Ascending aorta (tissue), 2 donors: ENCODE measurements around the gene COMTD1. TPM values are rescaled to one million over a fixed set of nuclear protein-coding genes. Genes with fewer than 3 reads are reported as not detected.

Source experiments
- DNase-seq, 2 donors: peaks; one replicate each; pipeline ENCODE4 v3.0.0-alpha.2; 2019; ENCODE audit warnings: low spot score in 2 of 2
- H3K27ac ChIP-seq, 2 donors: fragments of 200-600 bp; sonication (generic); one replicate each; pipeline ENCODE4 v1.5.1; 2016 to 2017; ENCODE audit warnings: mild to moderate bottlenecking in 1 of 2
- H3K27me3 ChIP-seq: fragments of 200-600 bp; sonication (generic); one replicate; pipeline ENCODE4 v1.5.1; 2017
- H3K36me3 ChIP-seq, 2 donors: fragments of 200-600 bp; sonication (generic); one replicate each; pipeline ENCODE4 v1.5.1; 2016
- H3K4me1 ChIP-seq, 2 donors: fragments of 200-600 bp; sonication (generic); one replicate each; pipeline ENCODE4 v1.5.1; 2016 to 2017; ENCODE audit warnings: mild to moderate bottlenecking in 1 of 2
- H3K4me3 ChIP-seq, 2 donors: fragments of 200-600 bp; sonication (generic); one replicate each; pipeline ENCODE4 v1.5.1; 2016 to 2017; ENCODE audit warnings: mild to moderate bottlenecking in 1 of 2
- H3K9me3 ChIP-seq, 2 donors: fragments of 200-600 bp; sonication (generic); one replicate each; pipeline ENCODE4 v1.5.1; 2016
- intact Hi-C: fragments of 100-400 bp; cut with DNase I; formaldehyde crosslinking; loops from one replicate; pipeline ENCODE4 v1.15.1; 2023
- total RNA-seq: library from RNA; depleted of rRNA; stranded (reverse); fragments of >200 nt; gene quantifications from one replicate; pipeline ENCODE4 v1.1.0, GENCODE V29; 2016
- TF ChIP-seq, protein P1 (sequence below), 3 experiments: fragments of 200-600 bp in 2 of 3; fragments of 450-650 bp in 1 of 3; sonication (generic) in 2 of 3; IDR thresholded peaks; one replicate each; pipeline ENCODE4 v1.5.1; 2016 to 2019; ENCODE audit warnings: antibody characterized with exemption in 3 of 3, mild to moderate bottlenecking in 1 of 3, moderate library complexity in 1 of 3

Gene COMTD1
- total RNA-seq, 1 donor from 2014 or later, result 85.5 TPM

DNA sequence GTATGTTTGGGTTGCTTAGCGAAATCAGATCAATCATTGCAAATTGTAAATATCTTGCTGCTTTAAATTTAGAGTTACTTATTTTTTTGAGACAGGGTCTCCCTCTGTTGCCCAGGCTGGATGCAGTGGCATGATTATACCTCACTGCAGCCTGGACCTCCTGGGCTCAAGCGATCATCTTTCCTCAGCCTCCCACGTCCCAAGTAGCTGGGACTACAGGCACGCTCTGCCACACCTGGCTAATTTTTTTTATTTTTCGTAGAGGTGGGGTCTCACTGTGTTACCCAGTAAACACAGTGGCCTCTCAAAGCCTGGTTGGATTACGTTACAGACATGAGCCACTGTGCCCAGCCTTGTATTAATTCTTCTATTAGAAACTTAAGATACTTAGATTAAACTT lies 23.4 kb downstream of the COMTD1 start:
- Histone ChIP-seq H3K27me3 (no peaks in the 10 kb centered on the region), H3K9me3 (no peaks in the 10 kb centered on the region), H3K4me1 (peaks cover 10 to 31% of the 10 kb centered on the region in 2 donors), H3K36me3 (peaks cover 45 to 49% of the 10 kb centered on the region in 2 donors), H3K27ac (peak overlapping the region in 1 of 2 donors; percentile 100), H3K4me3 (peak overlapping the region; percentile 84 to 94)
- intact Hi-C loops, result no loop called here
- TF ChIP-seq, protein P1, sequence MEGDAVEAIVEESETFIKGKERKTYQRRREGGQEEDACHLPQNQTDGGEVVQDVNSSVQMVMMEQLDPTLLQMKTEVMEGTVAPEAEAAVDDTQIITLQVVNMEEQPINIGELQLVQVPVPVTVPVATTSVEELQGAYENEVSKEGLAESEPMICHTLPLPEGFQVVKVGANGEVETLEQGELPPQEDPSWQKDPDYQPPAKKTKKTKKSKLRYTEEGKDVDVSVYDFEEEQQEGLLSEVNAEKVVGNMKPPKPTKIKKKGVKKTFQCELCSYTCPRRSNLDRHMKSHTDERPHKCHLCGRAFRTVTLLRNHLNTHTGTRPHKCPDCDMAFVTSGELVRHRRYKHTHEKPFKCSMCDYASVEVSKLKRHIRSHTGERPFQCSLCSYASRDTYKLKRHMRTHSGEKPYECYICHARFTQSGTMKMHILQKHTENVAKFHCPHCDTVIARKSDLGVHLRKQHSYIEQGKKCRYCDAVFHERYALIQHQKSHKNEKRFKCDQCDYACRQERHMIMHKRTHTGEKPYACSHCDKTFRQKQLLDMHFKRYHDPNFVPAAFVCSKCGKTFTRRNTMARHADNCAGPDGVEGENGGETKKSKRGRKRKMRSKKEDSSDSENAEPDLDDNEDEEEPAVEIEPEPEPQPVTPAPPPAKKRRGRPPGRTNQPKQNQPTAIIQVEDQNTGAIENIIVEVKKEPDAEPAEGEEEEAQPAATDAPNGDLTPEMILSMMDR (IDR thresholded peaks at IDR 0.05), result no peak
- DNase-seq, result no peak

DNA sequence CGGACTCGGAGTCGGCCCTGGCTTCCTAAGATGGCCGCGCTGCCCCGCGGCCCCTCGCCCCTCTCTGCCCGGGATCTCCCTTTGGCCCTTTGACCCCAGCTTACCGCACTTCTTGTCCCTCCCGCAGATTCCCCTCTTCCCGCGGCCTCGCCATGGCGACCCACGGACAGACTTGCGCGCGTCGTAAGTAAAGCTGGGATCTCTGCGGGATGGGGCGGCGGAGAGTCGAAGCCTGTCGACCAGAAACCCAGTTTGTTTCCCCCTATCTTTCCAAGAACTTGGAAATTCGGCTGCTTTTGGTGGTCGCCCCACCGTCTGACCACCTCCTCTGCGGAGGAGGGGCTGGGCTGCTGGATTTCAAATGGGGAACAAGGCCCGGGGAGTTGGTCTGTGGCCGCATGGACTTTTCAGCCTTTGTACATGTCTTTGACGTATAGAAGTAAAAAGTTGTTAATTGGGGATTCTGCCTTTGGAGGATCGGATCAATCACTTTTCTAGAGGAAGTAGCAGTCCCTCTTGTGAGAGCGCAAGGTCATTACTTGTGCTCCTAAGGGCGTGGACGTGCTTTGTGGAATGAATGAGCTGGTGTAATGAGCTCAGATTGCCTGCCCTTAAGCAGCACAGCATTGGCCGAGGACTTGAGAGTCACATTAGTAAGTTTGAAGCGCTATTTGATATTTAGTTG lies 24.6 kb downstream of the COMTD1 start:
- H3K4me1 ChIP-seq, result peaks cover 10 to 29% of the 10 kb centered on the region in 2 donors
- peak in 1 of 2 donors; percentile 72 for DNase-seq
- intact Hi-C loops, result loop anchor here (2.0 kb wide), 2 partner anchors 22 to 100 kb away; partner anchors contain the start of gene SAMD8
- no peaks in the 10 kb centered on the region for H3K27me3 ChIP-seq
- peaks cover 33 to 37% of the 10 kb centered on the region in 2 donors for H3K36me3 ChIP-seq
- peak overlapping the region; percentile 84 to 94 for H3K4me3 ChIP-seq
- TF ChIP-seq, protein P1 (IDR thresholded peaks at IDR 0.05), result no peak
- no peaks in the 10 kb centered on the region for H3K9me3 ChIP-seq
- H3K27ac ChIP-seq, result peak overlapping the region; percentile 98 to 100

DNA sequence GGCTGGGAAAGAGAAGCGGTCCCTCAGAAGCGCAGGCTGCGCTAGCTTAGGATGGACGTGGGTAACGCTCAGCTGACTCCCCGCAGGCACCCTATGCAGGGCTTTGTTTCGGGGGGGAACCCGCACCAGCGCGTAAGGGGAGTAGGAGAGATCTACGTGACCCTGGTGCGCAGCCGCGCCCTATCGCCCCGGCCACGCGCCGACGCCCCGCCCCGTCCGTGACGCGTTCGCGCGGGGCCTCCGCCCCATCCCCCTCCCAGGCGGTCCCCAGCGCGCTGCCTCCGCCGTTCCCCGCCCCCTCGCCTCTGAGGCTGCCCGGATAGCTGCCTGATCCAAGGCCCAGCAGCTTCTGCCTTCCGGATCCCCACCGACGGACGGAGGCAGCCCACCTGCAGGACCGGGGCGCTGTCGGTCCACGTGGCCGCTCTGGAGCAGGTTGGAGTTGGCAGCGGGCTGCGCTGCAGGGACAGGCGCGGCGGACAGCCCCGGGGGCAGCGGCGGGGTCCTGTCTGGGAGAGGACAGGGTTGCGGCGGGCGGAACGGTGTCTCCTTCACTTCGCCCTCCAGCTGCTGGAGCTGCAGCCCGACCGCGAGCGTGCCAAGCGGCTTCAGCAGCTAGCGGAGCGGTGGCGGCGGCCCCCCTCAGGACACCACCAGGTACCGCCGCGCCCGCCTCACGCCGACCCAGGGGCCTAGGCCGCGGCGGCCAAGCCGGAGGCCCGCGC lies 25.3 kb downstream of the COMTD1 start, which contains the start of gene VDAC2:
TSS of gene VDAC2 (plus strand) at position 515 of the 725 bp plus-strand sequence. CDS start 363 bp downstream, outside the sequence.
- TF ChIP-seq, protein P1 (IDR thresholded peaks at IDR 0.05), result no peak
- peak; percentile 57 to 94 for DNase-seq
- intact Hi-C loops, result loop anchor here (1.0 to 2.0 kb wide), 3 partner anchors 20 to 100 kb away; partner anchors contain the start of gene SAMD8
- Histone ChIP-seq H3K27ac (peak within 1 kb of the TSS; percentile 98 to 100), H3K4me1 (peaks cover 10 to 23% of the 10 kb centered on the region in 2 donors), H3K9me3 (no peaks in the 10 kb centered on the region), H3K36me3 (peaks cover 30% of the 10 kb centered on the region in 2 donors), H3K27me3 (no peaks in the 10 kb centered on the region), H3K4me3 (peak within 1 kb of the TSS; percentile 84 to 94)

DNA sequence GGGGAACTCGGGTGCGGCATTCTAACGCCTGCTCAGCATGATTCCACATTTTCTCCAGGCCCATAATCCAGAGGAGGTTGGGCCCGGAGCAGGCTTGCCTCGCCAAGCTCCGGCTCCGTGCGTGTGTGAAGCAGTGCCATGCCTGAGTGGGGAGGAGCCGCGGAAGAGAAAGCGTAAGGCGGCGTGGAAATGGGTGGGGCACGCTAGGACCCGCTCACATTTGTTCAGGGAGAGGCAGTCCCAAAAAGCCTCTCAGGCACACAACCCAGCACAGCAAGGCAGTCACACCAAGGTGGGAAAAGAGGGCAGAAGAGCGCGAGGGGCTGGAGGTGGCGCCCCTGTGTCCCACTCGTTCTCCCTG lies 25.9 kb downstream of the COMTD1 start:
- DNase-seq, result peak; percentile 43 to 90
- intact Hi-C loops, result loop anchor here (1.0 to 2.0 kb wide), 3 partner anchors 20 to 99 kb away; partner anchors contain the start of gene SAMD8
- peaks cover 26% of the 10 kb centered on the region in 2 donors for H3K36me3 ChIP-seq
- TF ChIP-seq, protein P1 (IDR thresholded peaks at IDR 0.05), result no peak
- H3K27ac ChIP-seq, result peak overlapping the region; percentile 98 to 100
- H3K9me3 ChIP-seq, result no peaks in the 10 kb centered on the region
- peak overlapping the region; percentile 84 to 94 for H3K4me3 ChIP-seq
- H3K27me3 ChIP-seq, result no peaks in the 10 kb centered on the region
- peaks cover 10 to 23% of the 10 kb centered on the region in 2 donors for H3K4me1 ChIP-seq

GRCh38 chr10:75209086-75209920 lies 26.5 kb downstream of the COMTD1 start:
- Histone ChIP-seq H3K9me3 (no peaks in the 10 kb centered on the region), H3K27ac (peak overlapping the region; percentile 98 to 100), H3K27me3 (no peaks in the 10 kb centered on the region), H3K36me3 (peaks cover 20% of the 10 kb centered on the region in 2 donors), H3K4me3 (peak overlapping the region; percentile 84 to 94), H3K4me1 (peaks cover 10 to 21% of the 10 kb centered on the region in 2 donors)
- intact Hi-C loops, result no loop called here
- DNase-seq, result no peak
- TF ChIP-seq, protein P1 (IDR thresholded peaks at IDR 0.05), result no peak
